ENCODE results near the gene MAFF. TPM values are rescaled to one million over a fixed set of nuclear protein-coding genes. Genes with fewer than 3 reads are reported as not detected.

Gene MAFF
- total RNA-seq, 1 experiment from 2014 or later = 4.6 TPM

DNA sequence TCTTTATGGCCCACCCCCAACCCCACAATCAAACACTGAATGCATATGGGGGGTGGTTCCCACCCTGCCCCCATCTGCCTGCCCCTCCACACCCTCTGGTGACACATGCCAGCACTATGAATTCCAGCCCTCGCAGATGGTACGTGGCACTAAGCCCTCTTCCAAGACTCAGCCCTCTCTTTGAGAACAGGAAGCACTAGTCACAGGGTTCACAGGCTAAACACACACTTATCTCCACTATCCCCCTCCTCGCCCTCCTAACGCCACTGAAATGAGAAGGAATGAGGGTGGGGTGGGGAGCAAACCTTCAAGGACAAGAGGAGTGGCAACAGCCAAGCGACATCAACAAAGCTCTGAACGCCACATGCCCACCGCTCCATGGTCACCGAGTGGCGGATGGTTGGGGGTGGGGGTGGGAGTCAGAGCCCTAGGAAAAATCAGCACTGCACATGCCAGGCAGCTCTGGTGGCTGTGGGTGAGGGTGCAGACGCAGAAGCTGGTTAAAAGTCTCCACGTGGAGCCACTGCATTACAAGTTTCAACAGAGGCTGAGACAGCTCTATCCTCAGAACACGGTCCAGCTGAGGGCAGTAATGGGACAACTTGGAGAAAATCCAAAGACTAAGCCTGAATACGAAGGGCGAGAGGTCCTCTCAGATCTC lies 37.4 kb downstream of the MAFF start (continued):
- TF ChIP-seq ZNF396 (CRISPR knock-in tag; IDR thresholded peaks at IDR 0.05; ENCODE audit: borderline replicate concordance) (no peak), NFE2L1 (CRISPR knock-in tag; IDR thresholded peaks at IDR 0.05) (no peak), ETV6 (CRISPR knock-in tag; IDR thresholded peaks at IDR 0.05) (no peak), TEAD1 (CRISPR knock-in tag; IDR thresholded peaks at IDR 0.05) (no peak), ZNF317 (CRISPR knock-in tag; IDR thresholded peaks at IDR 0.05; ENCODE audit: borderline replicate concordance, low read depth) (no peak), IRF2 (CRISPR knock-in tag; IDR thresholded peaks at IDR 0.05; ENCODE audit: borderline replicate concordance, low read depth) (no peak)
- TF ChIP-seq, protein P1, sequence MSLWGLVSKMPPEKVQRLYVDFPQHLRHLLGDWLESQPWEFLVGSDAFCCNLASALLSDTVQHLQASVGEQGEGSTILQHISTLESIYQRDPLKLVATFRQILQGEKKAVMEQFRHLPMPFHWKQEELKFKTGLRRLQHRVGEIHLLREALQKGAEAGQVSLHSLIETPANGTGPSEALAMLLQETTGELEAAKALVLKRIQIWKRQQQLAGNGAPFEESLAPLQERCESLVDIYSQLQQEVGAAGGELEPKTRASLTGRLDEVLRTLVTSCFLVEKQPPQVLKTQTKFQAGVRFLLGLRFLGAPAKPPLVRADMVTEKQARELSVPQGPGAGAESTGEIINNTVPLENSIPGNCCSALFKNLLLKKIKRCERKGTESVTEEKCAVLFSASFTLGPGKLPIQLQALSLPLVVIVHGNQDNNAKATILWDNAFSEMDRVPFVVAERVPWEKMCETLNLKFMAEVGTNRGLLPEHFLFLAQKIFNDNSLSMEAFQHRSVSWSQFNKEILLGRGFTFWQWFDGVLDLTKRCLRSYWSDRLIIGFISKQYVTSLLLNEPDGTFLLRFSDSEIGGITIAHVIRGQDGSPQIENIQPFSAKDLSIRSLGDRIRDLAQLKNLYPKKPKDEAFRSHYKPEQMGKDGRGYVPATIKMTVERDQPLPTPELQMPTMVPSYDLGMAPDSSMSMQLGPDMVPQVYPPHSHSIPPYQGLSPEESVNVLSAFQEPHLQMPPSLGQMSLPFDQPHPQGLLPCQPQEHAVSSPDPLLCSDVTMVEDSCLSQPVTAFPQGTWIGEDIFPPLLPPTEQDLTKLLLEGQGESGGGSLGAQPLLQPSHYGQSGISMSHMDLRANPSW (CRISPR knock-in tag; conservative IDR thresholded peaks at IDR 0.05; ENCODE audit: low read depth) = no peak

DNA sequence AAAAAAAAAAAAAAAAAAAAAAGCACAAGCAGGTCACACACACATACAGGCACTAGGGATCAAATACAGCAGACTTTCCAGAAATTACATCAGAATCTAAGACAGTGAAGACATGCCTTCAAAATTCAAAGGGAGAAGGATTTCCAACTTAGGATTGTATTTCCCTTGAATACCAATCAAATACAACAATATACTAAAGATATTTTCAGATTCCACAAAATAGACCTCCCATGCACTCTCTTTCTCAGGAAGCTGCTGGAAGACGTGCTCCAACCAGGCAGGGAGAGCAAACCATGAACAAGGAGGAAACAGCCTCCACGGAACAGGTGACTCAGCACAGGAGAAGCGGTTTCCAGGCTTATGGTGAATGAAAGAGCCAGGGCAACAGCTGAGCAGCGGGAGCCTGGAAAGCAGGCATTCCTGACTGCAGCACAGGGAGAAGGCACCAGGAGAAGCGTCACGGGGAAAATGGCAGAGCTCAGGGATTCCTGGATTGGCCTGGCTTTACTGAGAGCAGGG lies 39.0 kb downstream of the MAFF start:
- Mint-ChIP-seq H3K36me3 (peaks cover 20% of the 10 kb centered on the region), H3K9me3 (no peaks in the 10 kb centered on the region), H3K4me1 (peaks cover 15% of the 10 kb centered on the region), H3K4me3 (no peak overlapping the region), H3K27me3 (ENCODE audit: low read depth) (no peaks in the 10 kb centered on the region), H3K27ac (peak overlapping the region; percentile 87)
- DNase-seq (ENCODE audit: low spot score) = peak; percentile 71
- POLR2A ChIA-PET = interaction anchor here (0.6 kb wide), 1 partner anchor 45 kb away, joined by 5 read pairs; no protein-coding TSS in a partner anchor
- TF ChIP-seq, protein P2, sequence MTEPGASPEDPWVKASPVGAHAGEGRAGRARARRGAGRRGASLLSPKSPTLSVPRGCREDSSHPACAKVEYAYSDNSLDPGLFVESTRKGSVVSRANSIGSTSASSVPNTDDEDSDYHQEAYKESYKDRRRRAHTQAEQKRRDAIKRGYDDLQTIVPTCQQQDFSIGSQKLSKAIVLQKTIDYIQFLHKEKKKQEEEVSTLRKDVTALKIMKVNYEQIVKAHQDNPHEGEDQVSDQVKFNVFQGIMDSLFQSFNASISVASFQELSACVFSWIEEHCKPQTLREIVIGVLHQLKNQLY (CRISPR knock-in tag; IDR thresholded peaks at IDR 0.05) = no peak
- TF ChIP-seq ZNF423 (CRISPR knock-in tag; IDR thresholded peaks at IDR 0.05) (0 out of 2 replicates have a peak, but pooled peaks have one; percentile 22), NFE2L1 (CRISPR knock-in tag; IDR thresholded peaks at IDR 0.05) (peak; percentile 92)
- CTCF ChIA-PET = interaction anchor here (0.6 to 1.5 kb wide), 8 partner anchors 10 to 189 kb away, joined by 3 to 10 read pairs (median 5); no protein-coding TSS in a partner anchor
- peak; percentile 91 for ATAC-seq

DNA sequence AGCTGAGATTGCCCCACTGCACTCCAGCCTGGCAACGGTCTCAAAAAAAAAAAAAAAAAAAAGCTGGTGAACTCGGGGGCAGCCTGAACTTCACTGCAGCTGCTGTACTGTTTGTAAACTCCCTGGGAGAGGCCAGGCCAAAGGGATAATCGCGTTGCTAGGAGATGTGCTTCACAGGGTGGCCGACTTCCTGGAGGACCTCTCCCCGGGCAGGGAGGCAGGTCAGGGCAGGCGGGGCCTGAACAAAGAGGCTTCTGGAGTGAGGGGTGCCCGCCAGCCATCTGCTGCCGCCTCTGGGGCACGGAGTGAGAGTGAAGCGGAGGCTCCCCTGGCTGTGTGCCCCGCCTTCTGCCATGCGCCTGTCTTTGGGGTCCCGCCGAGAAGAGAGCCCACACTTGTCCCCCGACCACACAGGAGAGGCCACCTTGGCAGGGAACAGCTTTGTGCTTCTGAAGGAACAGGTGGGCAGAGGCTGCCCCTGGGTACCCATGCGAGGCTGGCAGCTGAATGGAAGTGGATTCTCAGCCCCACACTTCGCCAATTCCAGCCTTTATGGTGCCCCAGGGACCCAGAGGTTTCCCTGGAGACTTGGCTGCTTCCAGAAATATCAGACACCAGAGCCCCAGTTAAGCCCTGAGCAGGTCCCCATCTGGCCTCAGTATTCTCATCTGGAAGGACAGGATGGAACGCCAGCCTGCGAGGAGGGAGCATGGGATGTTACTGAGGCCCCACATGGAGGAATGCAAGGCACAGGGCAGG lies 41.4 kb downstream of the MAFF start:
- no peak for ATAC-seq
- H3K27ac Mint-ChIP-seq = no peak overlapping the region
- POLR2A ChIA-PET = interaction anchor here (0.6 kb wide), 1 partner anchor 56 kb away, joined by 3 read pairs; no protein-coding TSS in a partner anchor
- DNase-seq (ENCODE audit: low spot score) = no peak
- H3K36me3 Mint-ChIP-seq = peaks cover 35% of the 10 kb centered on the region
- no peaks in the 10 kb centered on the region for H3K27me3 Mint-ChIP-seq (ENCODE audit: low read depth)
- no peaks in the 10 kb centered on the region for H3K9me3 Mint-ChIP-seq
- no peak overlapping the region for H3K4me3 Mint-ChIP-seq
- peaks cover 15% of the 10 kb centered on the region for H3K4me1 Mint-ChIP-seq
- CTCF ChIA-PET = interaction anchor here (0.6 to 1.6 kb wide), 5 partner anchors 15 to 191 kb away, joined by 3 to 6 read pairs (median 5); no protein-coding TSS in a partner anchor
- no peak for TF ChIP-seq NR2C2 (CRISPR knock-in tag; IDR thresholded peaks at IDR 0.05)
- no peak for TF ChIP-seq ZBTB21 (CRISPR knock-in tag; IDR thresholded peaks at IDR 0.05; ENCODE audit: borderline replicate concordance)
- no peak for TF ChIP-seq GTF2I (CRISPR knock-in tag; conservative IDR thresholded peaks at IDR 0.05)
- TF ChIP-seq, protein P3, sequence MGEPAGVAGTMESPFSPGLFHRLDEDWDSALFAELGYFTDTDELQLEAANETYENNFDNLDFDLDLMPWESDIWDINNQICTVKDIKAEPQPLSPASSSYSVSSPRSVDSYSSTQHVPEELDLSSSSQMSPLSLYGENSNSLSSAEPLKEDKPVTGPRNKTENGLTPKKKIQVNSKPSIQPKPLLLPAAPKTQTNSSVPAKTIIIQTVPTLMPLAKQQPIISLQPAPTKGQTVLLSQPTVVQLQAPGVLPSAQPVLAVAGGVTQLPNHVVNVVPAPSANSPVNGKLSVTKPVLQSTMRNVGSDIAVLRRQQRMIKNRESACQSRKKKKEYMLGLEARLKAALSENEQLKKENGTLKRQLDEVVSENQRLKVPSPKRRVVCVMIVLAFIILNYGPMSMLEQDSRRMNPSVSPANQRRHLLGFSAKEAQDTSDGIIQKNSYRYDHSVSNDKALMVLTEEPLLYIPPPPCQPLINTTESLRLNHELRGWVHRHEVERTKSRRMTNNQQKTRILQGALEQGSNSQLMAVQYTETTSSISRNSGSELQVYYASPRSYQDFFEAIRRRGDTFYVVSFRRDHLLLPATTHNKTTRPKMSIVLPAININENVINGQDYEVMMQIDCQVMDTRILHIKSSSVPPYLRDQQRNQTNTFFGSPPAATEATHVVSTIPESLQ (CRISPR knock-in tag; IDR thresholded peaks at IDR 0.05) = no peak
